HCT116 (cell line): Measurements from ENCODE around the gene SGMS1.

ENCODE experiments used
- POLR2A ChIP-seq: IDR thresholded peaks from 2 replicates; pipeline ENCODE4 v1.7.0; 2011; ENCODE audit warnings: borderline replicate concordance; ENCODE audit not compliant: insufficient read depth, insufficient read length; ENCODE audit errors: extremely low read depth
- POLR2AphosphoS5 ChIP-seq: IDR thresholded peaks from 2 replicates; pipeline ENCODE4 v1.6.1; 2011; ENCODE audit warnings: mild to moderate bottlenecking, low read depth, low read length, moderate library complexity
- TF ChIP-seq, protein P1 (sequence below): IDR thresholded peaks from 2 replicates; pipeline ENCODE4 v1.6.1; 2012; ENCODE audit warnings: low read depth
- TF ChIP-seq, protein P2 (sequence below), 3 experiments: fragments of 200-600 bp in 1 of 3; sonication (generic) in 1 of 3; IDR thresholded peaks in 2 of 3; conservative IDR thresholded peaks in 1 of 3; 2 replicates each; pipeline ENCODE4 v1.5.1; 2012 to 2017; ENCODE audit warnings: low read depth in 2 of 3, low read length in 2 of 3, antibody characterized with exemption in 1 of 3, borderline replicate concordance in 1 of 3, control low read depth in 1 of 3, mild to moderate bottlenecking in 1 of 3, mixed read lengths in 1 of 3, mixed run types in 1 of 3, moderate library complexity in 1 of 3; ENCODE audit not compliant: insufficient read depth in 1 of 3

DNA sequence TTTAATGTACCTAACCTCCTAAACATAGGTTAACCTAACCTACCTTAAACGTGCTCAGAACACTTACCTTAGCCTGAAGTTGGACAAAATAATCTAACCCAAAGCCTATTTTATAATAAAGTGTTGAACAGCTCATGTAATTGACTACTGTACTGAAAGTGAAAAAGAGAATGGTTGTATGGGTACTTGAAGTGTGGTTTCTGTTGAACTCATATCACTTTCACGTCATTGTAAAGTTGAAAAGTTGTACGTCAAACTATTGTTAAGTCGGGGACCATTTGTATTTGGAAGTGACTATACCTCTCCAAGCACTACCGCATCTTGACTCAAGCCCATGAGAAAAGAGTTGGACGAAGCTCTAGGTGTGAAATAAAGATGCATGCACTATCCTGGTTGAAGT, 334.6 kb downstream of the SGMS1 start:
- TF ChIP-seq POLR2A (no peak), POLR2AphosphoS5 (no peak)
- TF ChIP-seq, protein P1, sequence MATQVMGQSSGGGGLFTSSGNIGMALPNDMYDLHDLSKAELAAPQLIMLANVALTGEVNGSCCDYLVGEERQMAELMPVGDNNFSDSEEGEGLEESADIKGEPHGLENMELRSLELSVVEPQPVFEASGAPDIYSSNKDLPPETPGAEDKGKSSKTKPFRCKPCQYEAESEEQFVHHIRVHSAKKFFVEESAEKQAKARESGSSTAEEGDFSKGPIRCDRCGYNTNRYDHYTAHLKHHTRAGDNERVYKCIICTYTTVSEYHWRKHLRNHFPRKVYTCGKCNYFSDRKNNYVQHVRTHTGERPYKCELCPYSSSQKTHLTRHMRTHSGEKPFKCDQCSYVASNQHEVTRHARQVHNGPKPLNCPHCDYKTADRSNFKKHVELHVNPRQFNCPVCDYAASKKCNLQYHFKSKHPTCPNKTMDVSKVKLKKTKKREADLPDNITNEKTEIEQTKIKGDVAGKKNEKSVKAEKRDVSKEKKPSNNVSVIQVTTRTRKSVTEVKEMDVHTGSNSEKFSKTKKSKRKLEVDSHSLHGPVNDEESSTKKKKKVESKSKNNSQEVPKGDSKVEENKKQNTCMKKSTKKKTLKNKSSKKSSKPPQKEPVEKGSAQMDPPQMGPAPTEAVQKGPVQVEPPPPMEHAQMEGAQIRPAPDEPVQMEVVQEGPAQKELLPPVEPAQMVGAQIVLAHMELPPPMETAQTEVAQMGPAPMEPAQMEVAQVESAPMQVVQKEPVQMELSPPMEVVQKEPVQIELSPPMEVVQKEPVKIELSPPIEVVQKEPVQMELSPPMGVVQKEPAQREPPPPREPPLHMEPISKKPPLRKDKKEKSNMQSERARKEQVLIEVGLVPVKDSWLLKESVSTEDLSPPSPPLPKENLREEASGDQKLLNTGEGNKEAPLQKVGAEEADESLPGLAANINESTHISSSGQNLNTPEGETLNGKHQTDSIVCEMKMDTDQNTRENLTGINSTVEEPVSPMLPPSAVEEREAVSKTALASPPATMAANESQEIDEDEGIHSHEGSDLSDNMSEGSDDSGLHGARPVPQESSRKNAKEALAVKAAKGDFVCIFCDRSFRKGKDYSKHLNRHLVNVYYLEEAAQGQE, result no peak
- TF ChIP-seq, protein P2, sequence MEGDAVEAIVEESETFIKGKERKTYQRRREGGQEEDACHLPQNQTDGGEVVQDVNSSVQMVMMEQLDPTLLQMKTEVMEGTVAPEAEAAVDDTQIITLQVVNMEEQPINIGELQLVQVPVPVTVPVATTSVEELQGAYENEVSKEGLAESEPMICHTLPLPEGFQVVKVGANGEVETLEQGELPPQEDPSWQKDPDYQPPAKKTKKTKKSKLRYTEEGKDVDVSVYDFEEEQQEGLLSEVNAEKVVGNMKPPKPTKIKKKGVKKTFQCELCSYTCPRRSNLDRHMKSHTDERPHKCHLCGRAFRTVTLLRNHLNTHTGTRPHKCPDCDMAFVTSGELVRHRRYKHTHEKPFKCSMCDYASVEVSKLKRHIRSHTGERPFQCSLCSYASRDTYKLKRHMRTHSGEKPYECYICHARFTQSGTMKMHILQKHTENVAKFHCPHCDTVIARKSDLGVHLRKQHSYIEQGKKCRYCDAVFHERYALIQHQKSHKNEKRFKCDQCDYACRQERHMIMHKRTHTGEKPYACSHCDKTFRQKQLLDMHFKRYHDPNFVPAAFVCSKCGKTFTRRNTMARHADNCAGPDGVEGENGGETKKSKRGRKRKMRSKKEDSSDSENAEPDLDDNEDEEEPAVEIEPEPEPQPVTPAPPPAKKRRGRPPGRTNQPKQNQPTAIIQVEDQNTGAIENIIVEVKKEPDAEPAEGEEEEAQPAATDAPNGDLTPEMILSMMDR (IDR thresholded peaks at IDR 0.05 in 2 of 3, conservative IDR thresholded peaks at IDR 0.05 in 1 of 3; ENCODE audit: borderline replicate concordance in 1 of 3, insufficient read depth in 1 of 3, low read depth in 2 of 3, low read length in 2 of 3), result no peak
